Upper lobe of left lung (tissue), 4 donors: ENCODE data around the gene NEDD4L.

Source experiments
- CTCF ChIP-seq, 6 experiments: fragments of 450-650 bp in 4 of 6; fragments of 200-600 bp in 2 of 6; sonication (generic) in 2 of 6; IDR thresholded peaks; one replicate each; pipeline ENCODE4 v1.5.1; 2016 to 2019; ENCODE audit warnings: antibody characterized with exemption in 6 of 6
- POLR2A ChIP-seq, 4 donors: fragments of 450-650 bp; IDR thresholded peaks; one replicate each; pipeline ENCODE4 v1.5.1; 2016 to 2017; ENCODE audit warnings: antibody characterized with exemption in 4 of 4, mild to moderate bottlenecking in 2 of 4
- POLR2AphosphoS5 ChIP-seq, 2 donors: sonication (generic); formaldehyde crosslinking; IDR thresholded peaks; one replicate each; pipeline ENCODE4 v1.5.1; 2017; ENCODE audit warnings: antibody characterized with exemption in 2 of 2

DNA sequence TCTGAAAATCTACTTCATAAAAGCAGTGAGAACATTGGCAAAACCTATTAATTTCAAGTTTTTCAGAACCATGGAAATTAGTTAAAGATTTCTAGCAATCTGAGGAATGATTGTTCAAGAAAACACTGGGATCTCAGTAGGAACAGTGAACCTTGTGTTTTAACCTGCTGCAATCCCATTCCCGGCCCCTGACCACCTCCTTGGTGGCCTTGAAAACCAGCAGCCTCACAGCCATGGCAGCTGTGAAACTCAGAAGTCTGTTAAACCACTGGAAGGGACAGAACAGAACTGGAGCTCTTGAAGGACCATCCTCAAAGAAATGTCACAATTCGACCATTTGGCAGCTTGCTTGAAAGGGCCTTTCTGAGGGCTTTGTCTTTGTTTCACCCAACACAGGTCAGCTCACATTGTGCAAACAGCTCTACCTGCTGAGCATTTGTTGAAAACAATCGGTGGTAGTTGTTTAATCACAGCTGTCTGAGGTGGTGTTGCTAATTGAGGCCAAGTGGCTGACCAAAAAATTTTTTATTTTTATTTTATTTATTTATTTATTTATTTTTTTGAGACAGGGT is 25.8 kb downstream of the NEDD4L start:
- TF ChIP-seq CTCF (IDR thresholded peaks at IDR 0.05): no peak
- no peak for TF ChIP-seq POLR2A (IDR thresholded peaks at IDR 0.05)
- TF ChIP-seq POLR2AphosphoS5 (IDR thresholded peaks at IDR 0.05): no peak
